Measurements from ENCODE around the gene PTPRN2.

DNA sequence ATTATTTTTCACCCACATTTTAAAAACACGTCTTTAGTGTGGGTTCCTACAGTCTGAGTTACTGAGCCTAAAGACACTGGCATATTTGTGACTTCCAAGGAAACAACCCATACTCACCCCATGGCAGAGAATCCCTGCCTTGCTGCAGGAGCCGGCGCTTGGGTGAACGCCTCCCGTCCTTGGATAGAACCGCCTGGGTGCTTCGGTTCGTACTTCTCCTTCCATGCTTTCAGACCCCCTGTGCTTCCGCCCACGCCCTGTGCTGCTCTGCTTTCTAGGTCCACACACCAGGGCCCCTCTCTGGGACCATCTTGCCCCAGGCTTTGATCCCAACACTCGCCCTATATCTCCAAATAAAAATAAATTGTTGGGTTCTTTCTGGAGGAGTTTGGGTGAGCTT, 125.8 kb downstream of the PTPRN2 start:
- no peak for TF ChIP-seq EZH2 (IDR thresholded peaks at IDR 0.05; ENCODE audit: borderline replicate concordance, low read depth, low read length, severe bottlenecking)
- TF ChIP-seq, protein P1, sequence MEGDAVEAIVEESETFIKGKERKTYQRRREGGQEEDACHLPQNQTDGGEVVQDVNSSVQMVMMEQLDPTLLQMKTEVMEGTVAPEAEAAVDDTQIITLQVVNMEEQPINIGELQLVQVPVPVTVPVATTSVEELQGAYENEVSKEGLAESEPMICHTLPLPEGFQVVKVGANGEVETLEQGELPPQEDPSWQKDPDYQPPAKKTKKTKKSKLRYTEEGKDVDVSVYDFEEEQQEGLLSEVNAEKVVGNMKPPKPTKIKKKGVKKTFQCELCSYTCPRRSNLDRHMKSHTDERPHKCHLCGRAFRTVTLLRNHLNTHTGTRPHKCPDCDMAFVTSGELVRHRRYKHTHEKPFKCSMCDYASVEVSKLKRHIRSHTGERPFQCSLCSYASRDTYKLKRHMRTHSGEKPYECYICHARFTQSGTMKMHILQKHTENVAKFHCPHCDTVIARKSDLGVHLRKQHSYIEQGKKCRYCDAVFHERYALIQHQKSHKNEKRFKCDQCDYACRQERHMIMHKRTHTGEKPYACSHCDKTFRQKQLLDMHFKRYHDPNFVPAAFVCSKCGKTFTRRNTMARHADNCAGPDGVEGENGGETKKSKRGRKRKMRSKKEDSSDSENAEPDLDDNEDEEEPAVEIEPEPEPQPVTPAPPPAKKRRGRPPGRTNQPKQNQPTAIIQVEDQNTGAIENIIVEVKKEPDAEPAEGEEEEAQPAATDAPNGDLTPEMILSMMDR (IDR thresholded peaks at IDR 0.05; ENCODE audit: extremely low read depth in 1 of 2, insufficient read depth in 1 of 2, low read depth in 1 of 2, low read length in 2 of 2), result no peak

All from endothelial cell of umbilical vein (primary cell).